GM12875 (cell line): ENCODE measurements around the gene ATP13A5.

ENCODE experiments used
- H3K4me3 ChIP-seq: one replicate; pipeline ENCODE4 v1.5.1; 2011; ENCODE audit warnings: low read depth, low read length, control low read depth
- TF ChIP-seq, protein P1 (sequence below): IDR thresholded peaks from 2 replicates; pipeline ENCODE4 v1.5.1; 2011; ENCODE audit warnings: low read depth, mild to moderate bottlenecking, control low read depth, inconsistent platforms, low read length, moderate library complexity, borderline replicate concordance; ENCODE audit not compliant: insufficient read depth

Gene ATP13A5, protein sequence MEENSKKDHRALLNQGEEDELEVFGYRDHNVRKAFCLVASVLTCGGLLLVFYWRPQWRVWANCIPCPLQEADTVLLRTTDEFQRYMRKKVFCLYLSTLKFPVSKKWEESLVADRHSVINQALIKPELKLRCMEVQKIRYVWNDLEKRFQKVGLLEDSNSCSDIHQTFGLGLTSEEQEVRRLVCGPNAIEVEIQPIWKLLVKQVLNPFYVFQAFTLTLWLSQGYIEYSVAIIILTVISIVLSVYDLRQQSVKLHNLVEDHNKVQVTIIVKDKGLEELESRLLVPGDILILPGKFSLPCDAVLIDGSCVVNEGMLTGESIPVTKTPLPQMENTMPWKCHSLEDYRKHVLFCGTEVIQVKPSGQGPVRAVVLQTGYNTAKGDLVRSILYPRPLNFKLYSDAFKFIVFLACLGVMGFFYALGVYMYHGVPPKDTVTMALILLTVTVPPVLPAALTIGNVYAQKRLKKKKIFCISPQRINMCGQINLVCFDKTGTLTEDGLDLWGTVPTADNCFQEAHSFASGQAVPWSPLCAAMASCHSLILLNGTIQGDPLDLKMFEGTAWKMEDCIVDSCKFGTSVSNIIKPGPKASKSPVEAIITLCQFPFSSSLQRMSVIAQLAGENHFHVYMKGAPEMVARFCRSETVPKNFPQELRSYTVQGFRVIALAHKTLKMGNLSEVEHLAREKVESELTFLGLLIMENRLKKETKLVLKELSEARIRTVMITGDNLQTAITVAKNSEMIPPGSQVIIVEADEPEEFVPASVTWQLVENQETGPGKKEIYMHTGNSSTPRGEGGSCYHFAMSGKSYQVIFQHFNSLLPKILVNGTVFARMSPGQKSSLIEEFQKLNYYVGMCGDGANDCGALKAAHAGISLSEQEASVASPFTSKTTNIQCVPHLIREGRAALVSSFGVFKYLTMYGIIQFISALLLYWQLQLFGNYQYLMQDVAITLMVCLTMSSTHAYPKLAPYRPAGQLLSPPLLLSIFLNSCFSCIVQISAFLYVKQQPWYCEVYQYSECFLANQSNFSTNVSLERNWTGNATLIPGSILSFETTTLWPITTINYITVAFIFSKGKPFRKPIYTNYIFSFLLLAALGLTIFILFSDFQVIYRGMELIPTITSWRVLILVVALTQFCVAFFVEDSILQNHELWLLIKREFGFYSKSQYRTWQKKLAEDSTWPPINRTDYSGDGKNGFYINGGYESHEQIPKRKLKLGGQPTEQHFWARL

DNA sequence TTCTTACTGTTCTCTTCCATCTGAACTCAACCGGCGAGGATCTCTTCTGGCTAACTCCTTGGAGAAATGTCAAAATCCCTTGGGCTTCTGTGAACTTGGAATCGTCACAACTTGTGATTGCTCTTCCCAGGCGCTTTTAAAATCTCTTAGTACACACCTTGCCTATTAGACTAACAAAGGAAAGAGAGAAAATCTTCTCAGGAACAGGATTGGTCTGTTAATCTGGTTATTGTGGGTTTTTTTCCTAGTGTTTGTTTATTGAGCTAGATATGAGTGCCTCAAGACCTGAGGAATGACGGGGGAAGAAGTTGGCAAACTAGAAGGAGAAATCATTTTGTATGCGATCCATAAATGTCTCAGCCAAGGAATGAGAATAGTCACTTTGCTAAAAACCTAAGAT is at the start of gene ATP13A5:
ATP13A5 (minus strand) TSS at position 48 of the 400 bp plus-strand sequence; CDS start at position 20, 28 bp downstream.
- H3K4me3 ChIP-seq: no peak within 1 kb of the TSS
- TF ChIP-seq, protein P1, sequence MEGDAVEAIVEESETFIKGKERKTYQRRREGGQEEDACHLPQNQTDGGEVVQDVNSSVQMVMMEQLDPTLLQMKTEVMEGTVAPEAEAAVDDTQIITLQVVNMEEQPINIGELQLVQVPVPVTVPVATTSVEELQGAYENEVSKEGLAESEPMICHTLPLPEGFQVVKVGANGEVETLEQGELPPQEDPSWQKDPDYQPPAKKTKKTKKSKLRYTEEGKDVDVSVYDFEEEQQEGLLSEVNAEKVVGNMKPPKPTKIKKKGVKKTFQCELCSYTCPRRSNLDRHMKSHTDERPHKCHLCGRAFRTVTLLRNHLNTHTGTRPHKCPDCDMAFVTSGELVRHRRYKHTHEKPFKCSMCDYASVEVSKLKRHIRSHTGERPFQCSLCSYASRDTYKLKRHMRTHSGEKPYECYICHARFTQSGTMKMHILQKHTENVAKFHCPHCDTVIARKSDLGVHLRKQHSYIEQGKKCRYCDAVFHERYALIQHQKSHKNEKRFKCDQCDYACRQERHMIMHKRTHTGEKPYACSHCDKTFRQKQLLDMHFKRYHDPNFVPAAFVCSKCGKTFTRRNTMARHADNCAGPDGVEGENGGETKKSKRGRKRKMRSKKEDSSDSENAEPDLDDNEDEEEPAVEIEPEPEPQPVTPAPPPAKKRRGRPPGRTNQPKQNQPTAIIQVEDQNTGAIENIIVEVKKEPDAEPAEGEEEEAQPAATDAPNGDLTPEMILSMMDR: no peak

DNA sequence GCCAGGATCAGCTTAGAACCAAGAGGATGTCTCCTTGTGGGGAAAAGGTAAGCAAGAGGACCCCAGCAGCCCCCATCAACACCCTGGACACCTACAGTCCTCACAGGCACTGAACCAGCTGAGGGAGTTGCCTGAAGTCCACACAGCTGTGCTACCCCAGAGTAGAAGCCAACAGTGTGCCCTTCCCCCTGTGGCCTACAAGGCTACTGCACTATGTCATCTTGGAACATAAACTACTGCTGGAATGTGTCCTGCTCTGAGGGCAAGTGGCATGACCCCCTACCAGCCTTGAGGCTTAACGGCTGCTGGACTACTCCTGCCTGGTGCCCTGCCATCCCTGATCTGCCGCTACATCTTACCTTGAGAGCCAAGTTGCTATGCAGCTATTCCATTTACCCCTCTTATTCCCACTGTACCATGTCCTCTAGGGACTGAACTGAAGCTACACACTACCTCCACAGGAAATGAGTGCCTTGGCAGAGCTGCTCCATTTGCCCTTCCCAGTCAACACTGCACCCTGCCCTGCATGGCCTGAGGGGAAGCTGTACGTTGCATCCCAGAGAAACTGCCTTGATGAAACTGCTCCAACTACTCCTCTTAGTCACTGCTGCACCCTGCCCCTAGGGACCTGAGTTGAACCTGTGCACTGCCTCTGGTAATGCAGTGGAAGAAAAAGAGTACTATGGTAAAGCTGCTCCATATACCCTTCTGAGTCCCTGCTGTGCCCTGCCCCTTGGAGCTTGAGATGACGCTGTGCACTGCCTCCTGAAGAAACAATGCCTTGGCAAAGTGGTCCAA is 40.2 kb upstream of the ATP13A5 start:
- TF ChIP-seq, protein P1: no peak
- H3K4me3 ChIP-seq: no peak overlapping the region

DNA sequence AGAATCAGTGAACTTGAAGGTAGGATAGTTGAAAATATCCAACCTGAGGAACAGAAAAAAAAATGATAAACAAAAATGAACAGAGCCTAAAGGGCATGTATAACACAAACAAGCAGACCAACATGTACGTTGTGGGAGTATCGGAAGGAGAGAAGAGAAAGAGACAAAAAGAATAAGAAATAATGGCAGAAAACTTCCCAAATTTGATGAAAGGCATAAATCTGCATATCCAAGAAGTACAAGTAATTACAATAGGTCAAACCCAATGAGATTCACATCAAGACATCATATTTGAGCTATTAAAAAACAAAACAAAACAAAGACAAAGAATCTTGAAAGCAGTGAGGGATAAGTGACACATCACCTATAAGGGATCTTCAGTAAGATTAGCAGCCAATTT is 38.1 kb upstream of the ATP13A5 start:
- no peak overlapping the region for H3K4me3 ChIP-seq
- TF ChIP-seq, protein P1: no peak

DNA sequence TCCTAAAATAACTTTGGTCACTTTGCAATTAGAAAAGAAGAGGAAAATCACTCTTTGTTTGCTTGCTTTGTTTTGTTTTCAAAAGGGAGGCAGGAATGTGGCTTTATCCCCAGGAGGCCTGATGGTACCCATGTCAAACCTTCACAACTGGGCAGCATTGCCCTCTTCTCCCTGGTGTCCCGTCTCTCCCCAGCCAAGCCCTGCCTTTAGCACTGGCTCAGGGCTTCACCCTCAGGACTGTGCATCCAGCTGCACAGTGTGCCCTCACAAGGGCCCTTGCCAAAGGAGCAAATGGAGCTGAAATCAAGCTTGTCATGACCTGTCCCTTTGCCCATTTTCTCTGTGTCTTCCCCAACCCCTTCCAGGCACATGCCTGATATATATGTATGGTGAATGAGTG is 29.1 kb upstream of the ATP13A5 start:
- TF ChIP-seq, protein P1: no peak

DNA sequence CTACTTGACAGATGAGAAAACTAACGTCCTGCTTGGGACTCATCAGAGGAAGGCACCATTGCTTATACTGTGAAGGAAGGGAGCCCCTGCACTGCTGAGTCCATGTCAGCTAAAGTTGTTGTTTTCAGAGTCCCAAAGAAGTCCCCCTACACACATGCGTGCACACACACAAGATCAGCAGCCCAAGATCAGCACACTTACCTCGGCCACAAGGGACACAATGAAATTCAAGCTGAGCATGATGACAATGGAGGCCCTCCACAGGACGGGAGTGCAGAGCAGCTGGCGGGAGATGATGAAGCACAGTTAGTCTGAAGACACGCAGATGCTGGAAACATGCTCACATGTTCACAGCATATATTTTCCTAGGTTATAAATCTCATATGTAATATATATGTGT is 28.6 kb upstream of the ATP13A5 start:
- H3K4me3 ChIP-seq: no peak overlapping the region
- TF ChIP-seq, protein P1: no peak

More for the DNA sequence above, 29.1 kb upstream of the ATP13A5 start:
- H3K4me3 ChIP-seq: no peak overlapping the region

DNA sequence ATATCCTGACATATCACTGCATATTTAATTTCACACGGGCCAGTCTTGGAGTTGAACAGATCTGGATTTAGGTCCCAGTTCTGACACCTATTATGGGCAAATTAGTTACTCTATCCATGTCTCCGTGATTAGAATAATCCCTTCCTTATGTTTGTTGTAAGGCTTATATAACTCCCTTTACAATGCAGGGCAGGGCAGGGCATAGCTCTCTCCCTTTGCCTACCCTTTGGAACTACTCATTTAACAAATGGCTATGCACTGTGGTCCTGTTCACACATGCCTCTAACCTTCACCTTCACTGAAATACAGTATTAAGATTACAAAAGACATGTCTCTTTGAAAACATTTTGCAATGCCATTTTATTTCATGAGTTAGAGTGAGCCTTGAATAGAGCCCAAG is 24.8 kb upstream of the ATP13A5 start:
- H3K4me3 ChIP-seq: no peak overlapping the region
- TF ChIP-seq, protein P1: no peak
